Mesenchymal stem cell (in vitro differentiated cells and primary cell): ENCODE measurements around the gene GLI2.

ENCODE experiments used
- DNase-seq: peaks from one replicate; pipeline ENCODE4 v3.0.0-alpha.2; 2013
- H2AFZ ChIP-seq: one replicate; pipeline ENCODE4 v1.6.1; 2013; ENCODE audit warnings: low read depth, mild to moderate bottlenecking, control low read depth, inconsistent platforms, low read length, moderate library complexity
- H2AK5ac ChIP-seq: 2 replicates; pipeline ENCODE4 v1.6.1; 2013; ENCODE audit warnings: low read length, moderate library complexity, mild to moderate bottlenecking, inconsistent platforms; ENCODE audit not compliant: severe bottlenecking
- H2BK120ac ChIP-seq: one replicate; pipeline ENCODE4 v1.6.1; 2013; ENCODE audit warnings: low read depth, mild to moderate bottlenecking, inconsistent platforms, low read length, moderate library complexity
- H2BK12ac ChIP-seq, 2 experiments: one replicate each; pipeline ENCODE4 v1.6.1; 2013; ENCODE audit warnings: inconsistent platforms in 2 of 2, low read length in 2 of 2, mild to moderate bottlenecking in 2 of 2, moderate library complexity in 2 of 2, control low read depth in 1 of 2
- H2BK15ac ChIP-seq: one replicate; pipeline ENCODE4 v1.6.1; 2013; ENCODE audit warnings: mild to moderate bottlenecking, low read depth, inconsistent platforms; ENCODE audit not compliant: poor library complexity, severe bottlenecking
- H2BK5ac ChIP-seq: 2 replicates; pipeline ENCODE4 v1.6.1; 2013; ENCODE audit warnings: low read depth, mild to moderate bottlenecking, low read length, control low read depth, inconsistent platforms; ENCODE audit not compliant: poor library complexity, severe bottlenecking
- H3K14ac ChIP-seq, 2 experiments: one replicate each; pipeline ENCODE4 v1.6.1; 2013; ENCODE audit warnings: inconsistent platforms in 2 of 2, low read length in 2 of 2, control low read depth in 1 of 2, mild to moderate bottlenecking in 1 of 2, moderate library complexity in 1 of 2
- H3K18ac ChIP-seq, 2 experiments: one replicate each; pipeline ENCODE4 v1.6.1; 2013; ENCODE audit warnings: inconsistent platforms in 2 of 2, low read length in 2 of 2, control low read depth in 1 of 2, low read depth in 1 of 2, mild to moderate bottlenecking in 1 of 2
- H3K23ac ChIP-seq, 2 experiments: one replicate each; pipeline ENCODE4 v1.6.1; 2013; ENCODE audit warnings: inconsistent platforms in 2 of 2, low read length in 2 of 2, mild to moderate bottlenecking in 2 of 2, moderate library complexity in 2 of 2, control low read depth in 1 of 2
- H3K27ac ChIP-seq: 2 replicates; pipeline ENCODE4 v1.5.1; 2013; ENCODE audit warnings: mild to moderate bottlenecking, moderate library complexity, low read length, control low read depth, inconsistent platforms; ENCODE audit not compliant: poor library complexity, severe bottlenecking
- H3K27me3 ChIP-seq, 2 experiments: 2 replicates each; pipeline versions ENCODE4 v1.6.1 to v1.7.0; 2013; ENCODE audit warnings: low read length in 2 of 2, mild to moderate bottlenecking in 2 of 2, moderate library complexity in 2 of 2, control low read depth in 1 of 2, inconsistent platforms in 1 of 2; ENCODE audit not compliant: control insufficient read depth in 1 of 2, insufficient read depth in 1 of 2
- H3K36me3 ChIP-seq, 2 experiments: 2 replicates each; pipeline versions ENCODE4 v1.6.1 to v1.7.0; 2013; ENCODE audit warnings: low read length in 2 of 2, control low read depth in 1 of 2, inconsistent platforms in 1 of 2, low read depth in 1 of 2, mild to moderate bottlenecking in 1 of 2; ENCODE audit not compliant: insufficient read depth in 2 of 2, control insufficient read depth in 1 of 2
- H3K4ac ChIP-seq, 2 experiments: one replicate each; pipeline ENCODE4 v1.6.1; 2013; ENCODE audit warnings: inconsistent platforms in 2 of 2, low read length in 2 of 2, mild to moderate bottlenecking in 2 of 2, moderate library complexity in 2 of 2, control low read depth in 1 of 2, low read depth in 1 of 2
- H3K4me1 ChIP-seq: 2 replicates; pipeline ENCODE4 v1.6.1; 2013; ENCODE audit warnings: low read depth, low read length, control low read depth; ENCODE audit not compliant: control insufficient read depth, insufficient read depth
- H3K4me2 ChIP-seq: 2 replicates; pipeline ENCODE4 v1.6.1; 2013; ENCODE audit warnings: low read length, mild to moderate bottlenecking, inconsistent platforms; ENCODE audit not compliant: poor library complexity, severe bottlenecking
- H3K4me3 ChIP-seq, 2 experiments: 2 replicates each; pipeline versions ENCODE4 v1.5.1 to v1.7.0; 2013; ENCODE audit warnings: low read length in 2 of 2, mild to moderate bottlenecking in 2 of 2, control low read depth in 1 of 2, low read depth in 1 of 2; ENCODE audit not compliant: insufficient read depth in 1 of 2
- H3K79me1 ChIP-seq: replicated peaks from 2 replicates; pipeline ENCODE4 v1.6.1; 2013; ENCODE audit warnings: mild to moderate bottlenecking, control low read depth, low read length, inconsistent platforms; ENCODE audit not compliant: poor library complexity, severe bottlenecking
- H3K9ac ChIP-seq: 2 replicates; pipeline ENCODE4 v1.7.0; 2013; ENCODE audit warnings: mild to moderate bottlenecking, low read length, moderate library complexity
- H3K9me3 ChIP-seq: 2 replicates; pipeline ENCODE4 v1.7.0; 2013; ENCODE audit warnings: mild to moderate bottlenecking, low read length; ENCODE audit not compliant: control insufficient read depth
- H4K8ac ChIP-seq: one replicate; pipeline ENCODE4 v1.6.1; 2013; ENCODE audit warnings: inconsistent platforms, mild to moderate bottlenecking, low read length, moderate library complexity
- H4K91ac ChIP-seq: one replicate; pipeline ENCODE4 v1.6.1; 2013; ENCODE audit warnings: mild to moderate bottlenecking, low read length, inconsistent platforms
- WGBS: methylation state at CpG from one replicate; pipeline ENCODE4 v1.1.7; 2013; ENCODE audit warnings: mixed read lengths; 5-methylcytosine and 5-hydroxymethylcytosine counted together

Gene GLI2

DNA sequence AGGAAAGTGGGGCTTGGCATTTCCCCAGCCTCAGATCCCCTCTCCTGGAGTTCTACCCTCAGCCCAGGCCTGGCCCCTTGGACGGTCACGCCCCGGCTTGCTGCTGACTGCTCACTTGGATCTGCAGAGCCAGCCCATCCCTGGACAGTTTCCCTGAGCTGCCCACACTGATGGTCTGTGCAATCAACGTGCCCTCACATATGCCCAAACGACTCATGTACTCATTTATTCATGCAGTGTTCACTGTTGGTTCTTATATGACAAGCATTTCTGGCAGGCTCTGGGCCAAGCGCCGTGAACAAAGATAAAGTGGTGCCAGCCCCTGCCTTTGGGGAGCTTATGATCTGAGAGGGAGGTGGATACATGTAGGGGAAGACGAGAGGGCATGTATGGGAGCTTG lies 20.3 kb upstream of the GLI2 start:
- Histone ChIP-seq H3K9me3 (no peaks in the 10 kb centered on the region), H2BK15ac (no peak overlapping the region), H3K27ac (no peak overlapping the region), H2BK120ac (no peak overlapping the region), H2BK12ac (no peak overlapping the region), H3K4ac (no peak overlapping the region), H3K79me1 (no peaks in the 10 kb centered on the region), H4K91ac (no peak overlapping the region), H3K9ac (no peak overlapping the region), H3K23ac (no peak overlapping the region), H3K14ac (peak overlapping the region in 1 of 2 experiments; percentile 36), H3K4me1 (peaks cover 6% of the 10 kb centered on the region), H2BK5ac (no peak overlapping the region), H3K18ac (no peak overlapping the region), H4K8ac (no peak overlapping the region), H2AK5ac (no peak overlapping the region), H3K36me3 (peaks cover 0 to 3% of the 10 kb centered on the region in 2 experiments), H2AFZ (no peak overlapping the region), H3K27me3 (no peaks in the 10 kb centered on the region), H3K4me2 (no peak overlapping the region), H3K4me3 (no peak overlapping the region)
- DNase-seq, result no peak
- 86% methylated on average over 8 of the region's 8 CpGs for WGBS

DNA sequence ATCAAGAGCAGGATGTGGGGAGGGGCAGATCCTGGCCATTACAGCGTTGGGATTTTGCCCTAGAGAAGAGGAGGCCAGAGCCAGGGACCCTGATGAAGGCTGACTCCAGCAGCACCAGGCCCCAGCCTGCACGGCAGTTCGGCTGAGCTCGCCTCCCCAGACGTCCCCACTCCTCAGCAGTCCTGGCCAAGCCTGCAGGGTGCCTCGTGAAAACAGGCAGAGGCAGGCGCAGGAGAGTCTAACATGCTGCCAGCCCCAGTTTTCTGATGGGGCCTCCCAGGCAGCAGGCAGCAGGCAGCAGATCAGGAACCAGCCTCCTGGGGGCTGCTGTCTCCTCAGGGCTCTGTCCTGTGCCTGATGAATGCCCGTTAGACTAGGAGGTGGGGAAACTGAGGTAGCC lies 19.7 kb upstream of the GLI2 start:
- H3K27me3 ChIP-seq, result no peaks in the 10 kb centered on the region
- H3K23ac ChIP-seq, result no peak overlapping the region
- H2BK120ac ChIP-seq, result no peak overlapping the region
- H4K91ac ChIP-seq, result peak overlapping the region; percentile 43
- no peak overlapping the region for H3K4me2 ChIP-seq
- no peak overlapping the region for H3K27ac ChIP-seq
- no peak overlapping the region for H4K8ac ChIP-seq
- no peak overlapping the region for H3K4me3 ChIP-seq
- no peak overlapping the region for H3K14ac ChIP-seq
- no peak overlapping the region for H2AFZ ChIP-seq
- H2BK12ac ChIP-seq, result peak overlapping the region in 1 of 2 experiments; percentile 45
- WGBS, result 74% methylated on average over 8 of the region's 8 CpGs
- no peak overlapping the region for H2AK5ac ChIP-seq
- peak overlapping the region; percentile 1 to 25 for H3K4ac ChIP-seq
- DNase-seq, result no peak
- no peak overlapping the region for H3K18ac ChIP-seq
- peaks cover 0 to 3% of the 10 kb centered on the region in 2 experiments for H3K36me3 ChIP-seq
- no peaks in the 10 kb centered on the region for H3K79me1 ChIP-seq
- no peak overlapping the region for H3K9ac ChIP-seq
- H2BK15ac ChIP-seq, result no peak overlapping the region
- H3K4me1 ChIP-seq, result peaks cover 8% of the 10 kb centered on the region
- no peaks in the 10 kb centered on the region for H3K9me3 ChIP-seq
- no peak overlapping the region for H2BK5ac ChIP-seq

DNA sequence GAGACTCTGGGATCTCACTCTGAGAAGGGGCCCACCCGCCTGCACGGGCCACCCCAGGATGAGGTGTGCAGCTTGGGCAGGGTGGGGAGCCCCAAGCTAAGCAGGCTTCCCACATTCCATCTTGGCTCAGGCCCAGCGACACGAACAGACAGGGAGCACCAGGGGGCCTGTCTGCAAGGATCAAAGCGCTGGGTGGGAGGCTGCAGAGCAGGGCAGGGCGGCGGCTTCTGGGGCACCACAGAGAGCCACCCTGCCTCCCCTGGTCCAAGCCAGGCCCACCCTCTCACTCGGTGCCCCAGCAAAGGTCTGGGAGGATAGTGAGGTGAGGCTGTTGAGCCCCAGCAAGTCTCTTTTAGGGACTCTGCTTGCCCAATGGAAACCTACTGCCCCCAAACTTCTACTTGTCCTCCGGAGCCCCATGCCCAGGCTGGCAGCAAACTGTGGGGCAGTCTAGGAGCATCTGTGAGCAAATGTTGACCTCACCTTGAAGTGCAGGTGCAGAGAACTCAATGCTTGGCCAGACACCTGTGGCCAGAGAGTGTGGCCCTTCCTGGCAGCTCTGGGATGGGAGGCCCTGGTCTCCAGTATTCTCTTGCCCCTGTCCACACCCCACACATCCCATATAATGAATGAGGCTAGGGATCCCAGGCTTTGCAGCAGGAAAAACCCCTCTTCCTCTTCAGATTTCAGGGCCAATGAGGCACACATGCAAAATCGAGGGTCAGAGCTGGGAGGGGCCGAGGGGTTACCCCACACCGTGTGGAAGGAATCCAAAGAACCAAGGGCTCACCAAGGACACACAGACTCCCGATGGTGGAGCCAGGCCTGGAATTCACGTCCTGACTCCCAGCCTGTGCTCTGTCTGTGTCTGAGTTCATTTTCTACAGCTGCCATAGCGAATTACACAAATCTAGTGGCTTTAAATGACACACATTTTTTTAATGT lies 18.8 kb upstream of the GLI2 start:
- Histone ChIP-seq H2BK120ac (no peak overlapping the region), H4K8ac (no peak overlapping the region), H3K14ac (no peak overlapping the region), H3K27me3 (no peaks in the 10 kb centered on the region), H3K9me3 (no peaks in the 10 kb centered on the region), H3K9ac (no peak overlapping the region), H2BK5ac (no peak overlapping the region), H2AFZ (no peak overlapping the region), H3K4me2 (no peak overlapping the region), H3K23ac (no peak overlapping the region), H3K4me1 (peaks cover 8% of the 10 kb centered on the region), H3K18ac (no peak overlapping the region), H2AK5ac (no peak overlapping the region), H3K36me3 (peaks cover 0 to 3% of the 10 kb centered on the region in 2 experiments), H2BK12ac (peak overlapping the region in 1 of 2 experiments; percentile 32), H4K91ac (peak overlapping the region; percentile 28), H3K4me3 (no peak overlapping the region), H3K27ac (no peak overlapping the region), H3K4ac (no peak overlapping the region), H2BK15ac (peak overlapping the region; percentile 15), H3K79me1 (no peaks in the 10 kb centered on the region)
- DNase-seq, result no peak
- 84% methylated on average over 13 of the region's 15 CpGs for WGBS

DNA sequence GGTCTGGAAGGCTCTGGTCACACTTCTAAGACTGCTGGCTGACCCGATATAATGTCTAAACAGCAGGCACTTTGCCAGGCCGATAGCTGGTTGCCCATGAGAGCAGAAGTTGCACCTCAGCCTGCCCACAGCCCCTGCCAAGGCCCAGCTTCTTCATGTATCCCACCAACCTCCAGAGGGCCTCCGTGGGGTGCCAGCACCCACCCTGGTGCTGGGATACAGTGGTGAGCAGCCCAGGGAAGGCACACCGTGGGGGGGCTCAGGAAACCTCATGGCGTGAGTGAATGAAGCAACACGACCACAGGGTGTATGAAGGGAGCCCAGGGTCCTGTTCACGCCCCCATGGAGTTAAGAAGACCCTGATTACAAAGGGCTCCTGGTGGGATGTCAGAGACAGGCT lies 16.2 kb upstream of the GLI2 start:
- WGBS, result 89% methylated on average over 7 of the region's 7 CpGs
- Histone ChIP-seq H3K4ac (no peak overlapping the region), H3K9me3 (no peaks in the 10 kb centered on the region), H4K91ac (peak overlapping the region; percentile 27), H3K18ac (peak overlapping the region in 1 of 2 experiments; percentile 42), H2BK12ac (peak overlapping the region; percentile 49 to 60), H3K27me3 (no peaks in the 10 kb centered on the region), H3K27ac (no peak overlapping the region), H2BK120ac (no peak overlapping the region), H3K9ac (no peak overlapping the region), H3K36me3 (peaks cover 0 to 3% of the 10 kb centered on the region in 2 experiments), H2AK5ac (no peak overlapping the region), H2BK15ac (no peak overlapping the region), H3K4me2 (no peak overlapping the region), H3K4me1 (peaks cover 14% of the 10 kb centered on the region), H3K14ac (peak overlapping the region in 1 of 2 experiments; percentile 76), H3K23ac (no peak overlapping the region), H4K8ac (peak overlapping the region; percentile 16), H3K4me3 (no peak overlapping the region), H2AFZ (no peak overlapping the region), H2BK5ac (no peak overlapping the region), H3K79me1 (no peaks in the 10 kb centered on the region)
- DNase-seq, result no peak
